Retinal pigment epithelial cell (primary cell): Measurements from ENCODE around the gene INPP5D.
A peak's percentile ranks its signal among the peaks of the same experiment; 100 is the strongest.

Source experiments
- DNase-seq: peaks from one replicate; pipeline ENCODE4 v3.0.0-alpha.2; 2010; ENCODE audit warnings: low read depth
- H3K4me3 ChIP-seq: 2 replicates; pipeline ENCODE4 v1.5.1; 2011; ENCODE audit warnings: mild to moderate bottlenecking, low read length, control low read depth, moderate library complexity
- TF ChIP-seq, protein P1 (sequence below): conservative IDR thresholded peaks from 2 replicates; pipeline ENCODE4 v1.5.1; 2011; ENCODE audit warnings: low read depth, low read length, control low read depth, inconsistent platforms

The INPP5D gene

DNA sequence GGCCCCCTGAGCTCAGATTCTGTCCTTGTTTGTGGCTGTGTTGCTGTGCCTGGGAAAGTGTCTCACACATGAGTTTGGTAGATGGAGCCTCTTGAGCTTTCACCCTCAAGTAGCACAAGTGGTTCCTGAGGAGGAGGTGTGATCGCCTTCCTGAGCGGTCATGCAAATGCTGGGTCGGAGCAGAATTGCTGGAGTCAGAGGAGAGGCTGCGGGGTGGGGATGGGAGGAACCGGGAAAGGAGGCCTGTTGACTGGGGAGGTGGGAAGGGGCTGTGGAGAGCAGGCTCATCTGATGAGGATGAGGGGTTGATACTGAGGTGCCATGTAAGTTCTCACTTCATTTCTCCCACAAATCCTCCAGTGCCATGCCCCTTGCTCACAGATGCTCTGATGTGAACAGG is 142.9 kb downstream of the INPP5D start:
- TF ChIP-seq, protein P1, sequence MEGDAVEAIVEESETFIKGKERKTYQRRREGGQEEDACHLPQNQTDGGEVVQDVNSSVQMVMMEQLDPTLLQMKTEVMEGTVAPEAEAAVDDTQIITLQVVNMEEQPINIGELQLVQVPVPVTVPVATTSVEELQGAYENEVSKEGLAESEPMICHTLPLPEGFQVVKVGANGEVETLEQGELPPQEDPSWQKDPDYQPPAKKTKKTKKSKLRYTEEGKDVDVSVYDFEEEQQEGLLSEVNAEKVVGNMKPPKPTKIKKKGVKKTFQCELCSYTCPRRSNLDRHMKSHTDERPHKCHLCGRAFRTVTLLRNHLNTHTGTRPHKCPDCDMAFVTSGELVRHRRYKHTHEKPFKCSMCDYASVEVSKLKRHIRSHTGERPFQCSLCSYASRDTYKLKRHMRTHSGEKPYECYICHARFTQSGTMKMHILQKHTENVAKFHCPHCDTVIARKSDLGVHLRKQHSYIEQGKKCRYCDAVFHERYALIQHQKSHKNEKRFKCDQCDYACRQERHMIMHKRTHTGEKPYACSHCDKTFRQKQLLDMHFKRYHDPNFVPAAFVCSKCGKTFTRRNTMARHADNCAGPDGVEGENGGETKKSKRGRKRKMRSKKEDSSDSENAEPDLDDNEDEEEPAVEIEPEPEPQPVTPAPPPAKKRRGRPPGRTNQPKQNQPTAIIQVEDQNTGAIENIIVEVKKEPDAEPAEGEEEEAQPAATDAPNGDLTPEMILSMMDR = no peak
- DNase-seq = no peak
- no peak overlapping the region for H3K4me3 ChIP-seq

DNA sequence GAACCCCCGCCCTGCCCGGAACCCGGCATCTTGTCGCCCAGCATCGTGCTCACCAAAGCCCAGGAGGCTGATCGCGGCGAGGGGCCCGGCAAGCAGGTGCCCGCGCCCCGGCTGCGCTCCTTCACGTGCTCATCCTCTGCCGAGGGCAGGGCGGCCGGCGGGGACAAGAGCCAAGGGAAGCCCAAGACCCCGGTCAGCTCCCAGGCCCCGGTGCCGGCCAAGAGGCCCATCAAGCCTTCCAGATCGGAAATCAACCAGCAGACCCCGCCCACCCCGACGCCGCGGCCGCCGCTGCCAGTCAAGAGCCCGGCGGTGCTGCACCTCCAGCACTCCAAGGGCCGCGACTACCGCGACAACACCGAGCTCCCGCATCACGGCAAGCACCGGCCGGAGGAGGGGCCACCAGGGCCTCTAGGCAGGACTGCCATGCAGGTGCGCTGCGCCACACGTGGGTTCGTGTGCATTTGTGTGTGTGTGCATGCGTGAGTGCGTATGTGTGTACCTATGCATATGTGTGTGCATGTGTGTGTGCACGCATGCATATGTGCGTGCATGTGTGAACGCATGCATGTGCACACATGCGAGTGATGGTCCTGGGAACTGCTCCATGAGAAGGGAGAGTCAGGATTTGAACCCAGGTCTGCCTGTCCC is 144.3 kb downstream of the INPP5D start:
- no peak overlapping the region for H3K4me3 ChIP-seq
- TF ChIP-seq, protein P1 = no peak
- no peak for DNase-seq

DNA sequence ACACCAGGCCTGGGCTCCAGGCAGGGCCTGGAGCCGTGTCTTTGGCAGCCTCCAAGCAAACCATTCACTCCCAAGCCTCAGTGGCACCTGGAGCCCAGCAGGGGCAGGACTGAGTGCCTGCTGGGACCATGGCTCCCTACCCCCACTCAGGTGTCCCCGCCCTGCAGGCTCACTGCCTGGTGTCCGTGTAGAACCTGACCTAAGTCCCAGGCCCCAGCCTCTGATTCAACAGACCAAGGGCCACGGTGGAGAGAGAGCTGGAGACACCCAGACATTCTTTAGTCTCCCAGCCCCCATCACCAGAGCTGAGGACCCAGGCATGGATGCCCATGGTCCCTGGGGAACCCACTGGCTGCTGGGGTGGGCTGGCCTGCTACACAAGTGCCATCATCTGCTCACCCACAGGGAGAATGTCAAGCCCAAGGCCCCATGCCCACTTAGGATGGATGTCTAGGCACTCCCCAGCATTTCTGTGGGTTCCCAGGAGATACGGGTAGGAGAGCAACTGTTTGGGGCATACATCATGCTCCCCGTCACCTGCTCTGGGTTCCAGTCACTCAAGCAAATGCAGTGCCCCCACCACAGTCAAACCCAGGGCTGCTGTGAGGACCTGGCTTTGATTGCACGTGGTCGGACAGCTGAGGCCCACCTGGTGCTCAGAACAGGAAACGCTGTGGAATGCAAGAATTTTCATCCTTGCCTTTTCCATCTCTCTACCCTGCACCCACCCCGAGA is 148.4 kb downstream of the INPP5D start:
- no peak overlapping the region for H3K4me3 ChIP-seq
- TF ChIP-seq, protein P1 = peak; percentile 24
- DNase-seq = no peak

DNA sequence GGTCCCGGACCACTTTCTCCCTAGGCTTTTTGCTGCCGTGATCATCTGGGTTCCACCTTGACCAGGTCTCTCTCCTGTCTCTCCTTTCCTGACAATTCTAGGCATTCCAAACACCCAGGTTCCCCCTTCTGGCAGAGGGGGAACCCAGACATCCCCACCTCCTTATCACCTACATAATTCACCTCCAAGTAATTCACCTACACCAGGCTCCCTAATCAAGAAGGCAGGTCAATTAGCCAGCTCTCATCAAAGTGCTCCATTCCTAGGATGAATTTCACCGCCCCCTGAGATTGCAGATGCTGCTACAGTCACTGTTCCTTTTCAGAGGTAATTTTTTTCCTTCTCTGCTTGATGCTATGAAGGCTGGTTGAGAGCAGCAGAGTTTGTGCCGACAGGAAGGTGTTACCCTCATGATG is 149.0 kb downstream of the INPP5D start:
- no peak overlapping the region for H3K4me3 ChIP-seq
- DNase-seq = no peak
- TF ChIP-seq, protein P1 = no peak

DNA sequence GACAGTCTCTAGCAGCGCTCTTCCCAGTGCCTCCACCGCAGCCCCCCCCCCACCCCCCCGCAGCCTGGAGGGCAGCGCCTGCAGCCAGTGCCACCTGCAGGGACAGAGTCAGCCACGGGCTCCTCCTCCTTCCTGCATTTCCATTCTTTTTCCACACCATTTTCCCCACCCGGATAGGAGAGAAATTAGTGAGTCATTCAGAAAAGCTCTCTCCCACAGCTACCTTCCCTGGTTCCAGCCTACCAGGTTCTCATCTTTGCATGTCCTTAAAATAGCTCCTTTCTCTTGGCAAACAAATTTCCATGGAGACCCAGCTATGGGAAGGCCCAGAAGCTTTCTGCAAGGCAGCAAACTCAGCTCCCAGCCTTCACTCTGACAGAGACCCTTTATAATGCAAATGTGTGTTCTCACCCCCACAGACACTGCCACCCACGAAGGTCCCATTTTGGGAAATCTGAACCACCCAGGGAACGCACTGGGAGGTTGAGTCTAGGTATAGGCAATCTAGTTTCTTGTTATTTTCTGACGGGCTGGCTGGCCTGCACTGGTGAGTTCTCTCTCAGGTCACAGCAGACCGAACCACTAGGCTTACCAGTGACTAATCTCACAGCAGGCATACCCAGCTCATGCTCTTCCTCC is 149.5 kb downstream of the INPP5D start:
- no peak overlapping the region for H3K4me3 ChIP-seq
- peak; percentile 55 for DNase-seq
- TF ChIP-seq, protein P1 = no peak

DNA sequence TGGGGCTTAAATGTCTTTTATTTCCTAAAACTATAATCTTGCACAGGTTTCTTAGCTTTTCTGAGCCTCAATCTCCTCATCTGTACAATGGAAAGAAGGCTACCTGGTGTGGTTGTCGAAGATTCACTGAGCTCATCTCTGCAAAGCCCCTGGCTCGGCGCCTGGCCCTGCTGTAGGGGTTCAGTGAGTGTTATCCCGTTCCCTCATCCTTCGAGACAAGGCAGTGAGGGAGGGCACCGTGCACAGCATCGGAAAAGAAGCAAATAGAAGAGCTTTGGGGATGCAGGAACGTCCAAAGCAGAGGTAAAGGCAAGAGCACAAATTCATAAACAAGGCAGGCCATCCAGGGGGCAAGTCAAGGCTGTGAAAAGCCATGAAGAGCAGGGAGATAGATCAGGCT is 150.1 kb downstream of the INPP5D start:
- H3K4me3 ChIP-seq = no peak overlapping the region
- DNase-seq = no peak
- TF ChIP-seq, protein P1 = no peak
